GM12892 (cell line): ENCODE measurements around the gene ZMIZ1.

Experiments used
- POLR2A ChIP-seq: IDR thresholded peaks from 2 replicates; pipeline ENCODE4 v1.6.1; 2011; ENCODE audit warnings: low read depth, low read length, control low read depth
- POLR2AphosphoS5 ChIP-seq: IDR thresholded peaks from 2 replicates; pipeline ENCODE4 v1.6.1; 2011; ENCODE audit warnings: low read depth, low read length, control low read depth
- TAF1 ChIP-seq: IDR thresholded peaks from 2 replicates; pipeline ENCODE4 v1.6.1; 2011; ENCODE audit warnings: low read depth, mild to moderate bottlenecking, control low read depth, low read length, borderline replicate concordance

GRCh38 chr10:79184657-79185056 is 115.9 kb downstream of the ZMIZ1 start:
- TF ChIP-seq POLR2A (no peak), TAF1 (no peak), POLR2AphosphoS5 (no peak)
